Body of pancreas (tissue), 4 donors: ENCODE results near the gene PCED1A. TPM values are rescaled to one million over a fixed set of nuclear protein-coding genes. Genes with fewer than 3 reads are reported as not detected.

ENCODE experiments used
- ATAC-seq: fragments of 150-250 bp; one replicate; pipeline ENCODE4 v1.9.1; 2016
- DNase-seq, 4 donors: peaks; one replicate each; pipeline ENCODE4 v3.0.0-alpha.2; 2019
- H3K27ac ChIP-seq, 4 donors: fragments of 200-600 bp; sonication (generic); 1 replicate in 3 of 4; 2 replicates in 1 of 4; pipeline versions ENCODE4 v1.5.1 to v1.6.1; 2016 to 2019; ENCODE audit warnings: mild to moderate bottlenecking in 1 of 4, mixed read lengths in 1 of 4, moderate library complexity in 1 of 4
- H3K27me3 ChIP-seq, 2 donors: fragments of 200-600 bp; sonication (generic); one replicate each; pipeline ENCODE4 v1.6.0; 2016; ENCODE audit warnings: mild to moderate bottlenecking in 1 of 2
- H3K36me3 ChIP-seq, 2 donors: fragments of 200-600 bp; sonication (generic); replicated peaks in 1 of 2; 2 replicates each; pipeline ENCODE4 v1.5.1; 2016; ENCODE audit warnings: low read depth in 2 of 2; ENCODE audit not compliant: insufficient read depth in 1 of 2
- H3K4me1 ChIP-seq: fragments of 200-600 bp; sonication (generic); one replicate; pipeline ENCODE4 v1.6.0; 2016
- H3K4me3 ChIP-seq, 2 donors: fragments of 200-600 bp; sonication (generic); 1 replicate in 1 of 2; 2 replicates in 1 of 2; pipeline ENCODE4 v1.5.1; 2016 to 2019
- H3K9me3 ChIP-seq, 3 donors: fragments of 200-600 bp; sonication (generic); 1 replicate in 2 of 3; 2 replicates in 1 of 3; pipeline ENCODE4 v1.5.1; 2016
- POLR2A ChIP-seq, 3 donors: fragments of 450-650 bp; IDR thresholded peaks; one replicate each; pipeline ENCODE4 v1.6.1; 2016; ENCODE audit warnings: antibody characterized with exemption in 3 of 3, mild to moderate bottlenecking in 2 of 3
- WGBS, 2 donors: methylation state at CpG; one replicate each; pipeline ENCODE4 v1.1.5; 2017; 5-methylcytosine and 5-hydroxymethylcytosine counted together
- intact Hi-C: fragments of 100-400 bp; cut with DNase I; formaldehyde crosslinking; loops from one replicate; pipeline ENCODE4 v1.15.1; 2023
- total RNA-seq, 2 donors: library from RNA; depleted of rRNA; stranded (reverse); fragments of >200 nt; gene quantifications; one replicate each; pipeline ENCODE4 v1.1.0, GENCODE V29; 2016
- TF ChIP-seq, protein P1 (sequence below), 7 experiments: fragments of 450-650 bp in 4 of 7; fragments of 200-600 bp in 3 of 7; sonication (generic) in 3 of 7; IDR thresholded peaks; one replicate each; pipeline ENCODE4 v1.5.1; 2016 to 2019; ENCODE audit warnings: antibody characterized with exemption in 7 of 7

Gene PCED1A
- total RNA-seq, 2 donors from 2014 or later, result 26.5 to 48.1 TPM

DNA sequence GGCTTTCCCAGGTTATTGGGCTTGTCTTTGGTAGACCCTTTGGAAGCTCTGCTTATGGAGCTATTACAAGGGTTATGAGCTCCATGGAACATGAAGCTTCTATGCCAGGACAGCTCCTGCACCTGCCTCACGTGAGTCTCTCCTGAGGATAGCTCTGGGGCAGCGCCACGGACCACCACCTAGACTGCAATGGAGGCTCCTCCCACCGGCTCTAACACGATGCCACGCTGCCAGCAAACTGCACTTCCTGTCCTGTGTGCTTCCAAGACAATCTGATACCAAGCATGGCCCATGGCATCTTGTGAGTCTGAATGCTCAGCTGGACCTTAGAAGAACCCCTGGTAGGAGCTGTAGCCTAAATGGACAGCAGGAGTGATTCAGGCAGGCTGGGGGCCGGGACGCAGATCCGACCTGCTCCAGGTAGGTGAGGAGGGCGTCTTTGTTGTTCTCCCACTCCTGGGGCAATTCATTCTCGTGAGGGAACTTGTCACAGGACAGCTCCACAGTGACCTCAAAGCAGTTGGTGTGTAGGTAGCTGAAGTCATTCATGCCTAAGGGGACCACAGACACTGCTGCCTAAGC lies 45.5 kb downstream of the PCED1A start:
- WGBS, 2 donors, result 50 to 73% methylated on average over 3 to 11 of the region's 11 CpGs

DNA sequence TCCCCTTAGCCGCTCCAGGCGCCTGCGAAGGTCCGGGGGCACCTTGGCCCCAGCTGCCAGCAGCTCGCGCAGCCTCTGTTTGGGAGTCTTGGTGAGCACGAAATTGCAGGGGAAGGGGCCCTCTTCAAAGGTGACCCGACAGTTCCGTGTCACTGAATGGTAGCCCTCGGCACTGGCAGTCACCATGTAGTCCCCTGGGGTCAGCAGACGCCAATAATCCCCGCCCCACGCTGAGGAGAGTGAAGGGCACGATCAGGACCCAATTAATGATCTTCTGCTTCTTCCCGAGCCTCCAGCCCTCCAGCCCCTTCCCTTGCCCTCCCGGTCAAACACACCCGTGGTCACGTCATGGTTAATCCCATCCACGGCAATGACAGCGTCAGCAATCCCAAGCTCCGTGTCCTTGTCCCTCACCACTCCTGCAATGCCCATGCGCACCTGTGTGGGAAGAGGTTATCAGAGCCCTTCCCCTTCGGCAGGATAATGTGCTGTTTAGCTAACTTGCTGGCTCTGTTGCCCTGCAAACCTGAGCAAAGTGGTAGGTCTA lies 46.2 kb downstream of the PCED1A start:
- ATAC-seq (no peak), DNase-seq (no peak)
- Histone ChIP-seq H3K9me3 (no peaks in the 10 kb centered on the region), H3K4me1 (no peaks in the 10 kb centered on the region), H3K27ac (no peak overlapping the region), H3K36me3 (no peaks in the 10 kb centered on the region), H3K27me3 (no peaks in the 10 kb centered on the region), H3K4me3 (no peak overlapping the region)
- intact Hi-C loops, result no loop called here
- TF ChIP-seq POLR2A (IDR thresholded peaks at IDR 0.05), result no peak
- TF ChIP-seq, protein P1, sequence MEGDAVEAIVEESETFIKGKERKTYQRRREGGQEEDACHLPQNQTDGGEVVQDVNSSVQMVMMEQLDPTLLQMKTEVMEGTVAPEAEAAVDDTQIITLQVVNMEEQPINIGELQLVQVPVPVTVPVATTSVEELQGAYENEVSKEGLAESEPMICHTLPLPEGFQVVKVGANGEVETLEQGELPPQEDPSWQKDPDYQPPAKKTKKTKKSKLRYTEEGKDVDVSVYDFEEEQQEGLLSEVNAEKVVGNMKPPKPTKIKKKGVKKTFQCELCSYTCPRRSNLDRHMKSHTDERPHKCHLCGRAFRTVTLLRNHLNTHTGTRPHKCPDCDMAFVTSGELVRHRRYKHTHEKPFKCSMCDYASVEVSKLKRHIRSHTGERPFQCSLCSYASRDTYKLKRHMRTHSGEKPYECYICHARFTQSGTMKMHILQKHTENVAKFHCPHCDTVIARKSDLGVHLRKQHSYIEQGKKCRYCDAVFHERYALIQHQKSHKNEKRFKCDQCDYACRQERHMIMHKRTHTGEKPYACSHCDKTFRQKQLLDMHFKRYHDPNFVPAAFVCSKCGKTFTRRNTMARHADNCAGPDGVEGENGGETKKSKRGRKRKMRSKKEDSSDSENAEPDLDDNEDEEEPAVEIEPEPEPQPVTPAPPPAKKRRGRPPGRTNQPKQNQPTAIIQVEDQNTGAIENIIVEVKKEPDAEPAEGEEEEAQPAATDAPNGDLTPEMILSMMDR (IDR thresholded peaks at IDR 0.05), result no peak
- 57 to 65% methylated on average over 12 to 23 of the region's 23 CpGs for WGBS, 2 donors

More for the DNA sequence above, 45.5 kb downstream of the PCED1A start:
- Histone ChIP-seq H3K4me1 (peaks cover 6% of the 10 kb centered on the region), H3K4me3 (no peak overlapping the region), H3K9me3 (no peaks in the 10 kb centered on the region), H3K36me3 (no peaks in the 10 kb centered on the region), H3K27ac (no peak overlapping the region), H3K27me3 (no peaks in the 10 kb centered on the region)
- no peak for DNase-seq
- TF ChIP-seq POLR2A (IDR thresholded peaks at IDR 0.05), result no peak
- TF ChIP-seq, protein P1 (IDR thresholded peaks at IDR 0.05), result no peak
- intact Hi-C loops, result no loop called here
- ATAC-seq, result no peak

DNA sequence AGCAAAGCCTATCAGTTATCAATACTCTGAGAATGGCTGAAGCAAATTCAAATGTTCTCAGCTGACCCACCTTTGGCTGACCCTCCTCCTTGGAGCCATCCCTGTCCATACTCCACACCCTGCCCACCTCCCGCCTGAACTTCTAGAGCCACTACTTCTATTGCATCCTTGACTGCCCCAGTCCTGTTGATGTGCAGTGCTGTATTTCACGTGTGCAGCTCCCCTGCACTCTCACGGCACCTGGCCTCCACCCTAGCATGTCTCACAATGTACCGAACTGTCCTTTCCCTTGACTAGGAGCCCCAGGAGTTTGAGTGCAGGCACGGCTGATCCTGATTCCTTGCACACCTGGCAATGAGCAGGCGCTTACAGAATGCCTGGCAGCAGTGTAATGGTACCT lies 47.0 kb downstream of the PCED1A start:
- Histone ChIP-seq H3K4me3 (no peak overlapping the region), H3K9me3 (no peaks in the 10 kb centered on the region), H3K27me3 (no peaks in the 10 kb centered on the region), H3K36me3 (no peaks in the 10 kb centered on the region), H3K27ac (no peak overlapping the region), H3K4me1 (no peaks in the 10 kb centered on the region)
- TF ChIP-seq POLR2A (IDR thresholded peaks at IDR 0.05), result no peak
- TF ChIP-seq, protein P1 (IDR thresholded peaks at IDR 0.05), result no peak
- no peak for DNase-seq
- intact Hi-C loops, result no loop called here
- WGBS, 2 donors, result 78 to 83% methylated on average over 6 of the region's 6 CpGs
- no peak for ATAC-seq

Other genes starting within 250 kb of the PCED1A start
- gene NOP56, start 188.0 kb downstream of the PCED1A start, total RNA-seq, result 100 to 1,000 TPM in 1 of 2 donors, 10 to 100 TPM in 1; 57.1 to 165 TPM
- 10 to 100 TPM; 65.4 to 77.1 TPM for gene IDH3B, start 176.4 kb downstream of the PCED1A start, total RNA-seq
- 10 to 100 TPM in 1 of 2 donors, 1 to 10 TPM in 1; 9.6 to 13.0 TPM for gene EBF4, start 147.9 kb downstream of the PCED1A start, total RNA-seq
- gene CPXM1, start 40.0 kb downstream of the PCED1A start, total RNA-seq, result 1 to 10 TPM; 2.3 to 4.9 TPM
- gene C20orf141, start 25.7 kb downstream of the PCED1A start, total RNA-seq, result not detected
- not detected for gene TMEM239, start 24.3 kb downstream of the PCED1A start, total RNA-seq
- gene VPS16, start 90 bp upstream of the PCED1A start, total RNA-seq, result 10 to 100 TPM; 21.3 to 25.4 TPM
- 10 to 100 TPM; 22.3 to 24.1 TPM for gene PTPRA, start 32.8 kb upstream of the PCED1A start, total RNA-seq
- gene GNRH2, start 203.0 kb upstream of the PCED1A start, total RNA-seq, result not detected
- 10 to 100 TPM; 28.0 to 29.0 TPM for gene MRPS26, start 205.4 kb upstream of the PCED1A start, total RNA-seq
- not detected for gene OXT, start 231.0 kb upstream of the PCED1A start, total RNA-seq
- not detected for gene AVP, start 244.1 kb upstream of the PCED1A start, total RNA-seq